Activated CD4-positive, alpha-beta T cell treated with anti-CD3 and anti-CD28 coated beads, Interleukin-2, amount 50 U/mL, for 16 hours (primary cell): ENCODE data around the gene SPSB2.
A peak's percentile ranks its signal among the peaks of the same experiment; 100 is the strongest.

Experiments used
- DNase-seq: peaks from one replicate; pipeline ENCODE4 v3.0.0-alpha.2; 2020

Gene SPSB2

GRCh38 chr12:6829536-6830220, 43.4 kb downstream of the SPSB2 start:
- no peak for DNase-seq

GRCh38 chr12:6828781-6829535, 44.1 kb downstream of the SPSB2 start:
- DNase-seq: no peak

GRCh38 chr12:6827982-6828780, 44.9 kb downstream of the SPSB2 start, which contains the start of gene P3H3:
Gene P3H3, plus strand, starts transcription at chr12:6828407. Its CDS starts 34 bp downstream, at chr12:6828441.
- no peak for DNase-seq

- DNase-seq: peak; percentile 46
Measured at GRCh38 chr12:6827437-6827911, 45.6 kb downstream of the SPSB2 start.

GRCh38 chr12:6826734-6827436, 46.2 kb downstream of the SPSB2 start:
- no peak for DNase-seq

- DNase-seq: no peak
Measured at GRCh38 chr12:6826125-6826733, 46.9 kb downstream of the SPSB2 start.

- peak; percentile 81 for DNase-seq
Measured at GRCh38 chr12:6825398-6826124, 47.5 kb downstream of the SPSB2 start.

GRCh38 chr12:6824901-6825381, 48.2 kb downstream of the SPSB2 start:
- no peak for DNase-seq

GRCh38 chr12:6824085-6824775, 48.9 kb downstream of the SPSB2 start:
- DNase-seq: no peak

- no peak for DNase-seq
Measured at GRCh38 chr12:6823182-6824084, 49.7 kb downstream of the SPSB2 start.

- DNase-seq: no peak
Measured at GRCh38 chr12:6822426-6823135, 50.5 kb downstream of the SPSB2 start.

GRCh38 chr12:6821591-6822425, 51.3 kb downstream of the SPSB2 start, which contains the start of gene GPR162:
Gene GPR162, plus strand, starts transcription at chr12:6821821. Its CDS starts 2,078 bp downstream, at chr12:6823899.
- DNase-seq: no peak
